Endodermal cell (in vitro differentiated cells): ENCODE measurements around the gene ULK3. TPM values are rescaled to one million over a fixed set of nuclear protein-coding genes. Genes with fewer than 3 reads are reported as not detected.

ENCODE experiments used
- DNase-seq: peaks from one replicate; pipeline ENCODE4 v3.0.0-alpha.2; 2017
- H3K27ac ChIP-seq: 2 replicates; pipeline ENCODE4 v1.5.1; 2013; ENCODE audit warnings: mild to moderate bottlenecking, low read depth, low read length, moderate library complexity
- H3K27me3 ChIP-seq: 2 replicates; pipeline ENCODE4 v1.6.1; 2013; ENCODE audit warnings: mild to moderate bottlenecking, low read length, moderate library complexity; ENCODE audit not compliant: insufficient read depth, control insufficient read depth, poor library complexity, severe bottlenecking
- H3K36me3 ChIP-seq: 2 replicates; pipeline ENCODE4 v1.7.0; 2013; ENCODE audit warnings: mild to moderate bottlenecking, low read length, moderate library complexity; ENCODE audit not compliant: control insufficient read depth, insufficient read depth
- H3K4me1 ChIP-seq: one replicate; pipeline ENCODE4 v1.7.0; 2013; ENCODE audit warnings: low read length; ENCODE audit not compliant: control insufficient read depth, insufficient read depth
- H3K4me3 ChIP-seq: 2 replicates; pipeline ENCODE4 v1.5.1; 2013; ENCODE audit warnings: mild to moderate bottlenecking, low read length, moderate library complexity
- H3K9ac ChIP-seq: 2 replicates; pipeline ENCODE4 v1.6.1; 2013; ENCODE audit warnings: mild to moderate bottlenecking, low read length, moderate library complexity; ENCODE audit not compliant: poor library complexity, severe bottlenecking; ENCODE audit errors: extremely low read depth
- H3K9me3 ChIP-seq: 2 replicates; pipeline ENCODE4 v1.6.1; 2013; ENCODE audit warnings: mild to moderate bottlenecking, low read length, moderate library complexity; ENCODE audit not compliant: control insufficient read depth
- H3K27ac Mint-ChIP-seq: 2 replicates; pipeline ENCODE4 v1.8.0; 2020; ENCODE audit warnings: mixed read lengths
- H3K27me3 Mint-ChIP-seq: 2 replicates; pipeline ENCODE4 v1.8.0; 2021; ENCODE audit warnings: mild to moderate bottlenecking, mixed read lengths; ENCODE audit not compliant: insufficient read depth
- H3K36me3 Mint-ChIP-seq: 2 replicates; pipeline ENCODE4 v1.8.0; 2020; ENCODE audit warnings: low read depth, mixed read lengths
- H3K4me1 Mint-ChIP-seq: 2 replicates; pipeline ENCODE4 v1.8.0; 2020; ENCODE audit warnings: mixed read lengths
- H3K4me3 Mint-ChIP-seq: 2 replicates; pipeline ENCODE4 v1.8.0; 2020; ENCODE audit warnings: mild to moderate bottlenecking, moderate library complexity, mixed read lengths
- H3K9me3 Mint-ChIP-seq: 2 replicates; pipeline ENCODE4 v1.8.0; 2020; ENCODE audit warnings: mild to moderate bottlenecking, mixed read lengths
- CTCF ChIP-seq: fragments of 200-600 bp; sonication (generic); conservative IDR thresholded peaks from 2 replicates; pipeline ENCODE4 v1.5.0; 2021; ENCODE audit warnings: antibody characterized with exemption, mild to moderate bottlenecking
- WGBS, 2 experiments: methylation state at CpG; one replicate each; pipeline versions ENCODE4 v1.1.5 to v1.1.7; 2013; ENCODE audit warnings: missing lambda C conversion rate in 2 of 2, mixed read lengths in 1 of 2; ENCODE audit not compliant: insufficient coverage in 1 of 2, insufficient read length in 1 of 2; 5-methylcytosine and 5-hydroxymethylcytosine counted together
- total RNA-seq, 2 donors: library from RNA; stranded (reverse); fragmentation: NEBNext Ultra II Directional in 1 of 2; extraction: Animal tissue kit (Norgen Biotek cat#: 25700) in 1 of 2; gene quantifications; 2 replicates in 1 of 2; 3 replicates in 1 of 2; pipeline ENCODE4 v1.2.1, GENCODE V29; 2021

ULK3 gene
- total RNA-seq, 2 donors from 2014 or later, result 33.9 to 36.2 TPM

GRCh38 chr15:74866090-74866489 is 23.1 kb upstream of the ULK3 start:
- Mint-ChIP-seq H3K4me3 (no peak overlapping the region), H3K36me3 (peaks cover 38% of the 10 kb centered on the region), H3K9me3 (peaks cover 12% of the 10 kb centered on the region), H3K4me1 (peaks cover 21% of the 10 kb centered on the region), H3K27me3 (no peaks in the 10 kb centered on the region), H3K27ac (peak overlapping the region; percentile 55)
- 95 to 97% methylated on average over 5 to 6 of the region's 6 CpGs for WGBS, 2 experiments
- DNase-seq, result no peak
- H3K4me3 ChIP-seq, result no peak overlapping the region
- TF ChIP-seq CTCF, result no peak
- H3K36me3 ChIP-seq, result peaks cover 24% of the 10 kb centered on the region
- H3K27me3 ChIP-seq, result no peaks in the 10 kb centered on the region
- peaks cover 4% of the 10 kb centered on the region for H3K4me1 ChIP-seq
- H3K9ac ChIP-seq, result no peak overlapping the region
- peaks cover 17% of the 10 kb centered on the region for H3K9me3 ChIP-seq
- no peak overlapping the region for H3K27ac ChIP-seq

- no peak for DNase-seq
- Histone ChIP-seq H3K27me3 (no peaks in the 10 kb centered on the region), H3K4me1 (no peaks in the 10 kb centered on the region), H3K9me3 (peaks cover 17% of the 10 kb centered on the region), H3K27ac (no peak overlapping the region), H3K9ac (no peak overlapping the region), H3K4me3 (no peak overlapping the region), H3K36me3 (peaks cover 24% of the 10 kb centered on the region)
- 90 to 98% methylated on average over 2 of the region's 2 CpGs for WGBS, 2 experiments
- no peak overlapping the region for H3K4me3 Mint-ChIP-seq
- no peaks in the 10 kb centered on the region for H3K27me3 Mint-ChIP-seq
- H3K4me1 Mint-ChIP-seq, result peaks cover 14% of the 10 kb centered on the region
- H3K36me3 Mint-ChIP-seq, result peaks cover 38% of the 10 kb centered on the region
- H3K9me3 Mint-ChIP-seq, result peaks cover 12% of the 10 kb centered on the region
- H3K27ac Mint-ChIP-seq, result no peak overlapping the region
- no peak for TF ChIP-seq CTCF
Measured at GRCh38 chr15:74865316-74865715, 22.4 kb upstream of the ULK3 start.

- WGBS, 2 experiments, result 95 to 97% methylated on average over 5 to 6 of the region's 6 CpGs
- no peak for DNase-seq
- Histone ChIP-seq H3K36me3 (peaks cover 18% of the 10 kb centered on the region), H3K4me1 (no peaks in the 10 kb centered on the region), H3K4me3 (no peak overlapping the region), H3K9ac (no peak overlapping the region), H3K27ac (no peak overlapping the region), H3K9me3 (peaks cover 17% of the 10 kb centered on the region), H3K27me3 (no peaks in the 10 kb centered on the region)
- peaks cover 34% of the 10 kb centered on the region for H3K36me3 Mint-ChIP-seq
- peaks cover 10% of the 10 kb centered on the region for H3K9me3 Mint-ChIP-seq
- H3K27me3 Mint-ChIP-seq, result no peaks in the 10 kb centered on the region
- no peak for TF ChIP-seq CTCF
- no peak overlapping the region for H3K4me3 Mint-ChIP-seq
- peaks cover 4% of the 10 kb centered on the region for H3K4me1 Mint-ChIP-seq
- peak overlapping the region; percentile 15 for H3K27ac Mint-ChIP-seq
Measured at GRCh38 chr15:74864296-74864695, 21.3 kb upstream of the ULK3 start.
